SU-DHL-6 (cell line): ENCODE data around the gene BBLN.

Experiments used
- H2AFZ ChIP-seq: fragments of 200-600 bp; sonication (generic); 2 replicates; pipeline ENCODE4 v1.6.1; 2014; ENCODE audit warnings: low read depth, mild to moderate bottlenecking, moderate library complexity, mixed read lengths, antibody characterized with exemption, low read length; ENCODE audit not compliant: severe bottlenecking
- H3F3A ChIP-seq: fragments of 200-600 bp; shearing (Covaris generic); 2 replicates; pipeline ENCODE4 v1.6.0; 2016; ENCODE audit warnings: antibody characterized with exemption, mild to moderate bottlenecking; ENCODE audit not compliant: insufficient read depth
- H3K27ac ChIP-seq: fragments of 200-600 bp; sonication (generic); 2 replicates; pipeline ENCODE4 v1.5.1; 2016; ENCODE audit warnings: low read depth, mild to moderate bottlenecking, low read length, moderate library complexity, mixed read lengths
- H3K27me3 ChIP-seq: fragments of 200-600 bp; sonication (generic), shearing (Covaris generic); 2 replicates; pipeline ENCODE4 v1.6.0; 2014; ENCODE audit warnings: mild to moderate bottlenecking, low read length
- H3K36me3 ChIP-seq: fragments of 200-600 bp; sonication (generic); 2 replicates; pipeline ENCODE4 v1.6.1; 2014; ENCODE audit warnings: mild to moderate bottlenecking, low read length, mixed read lengths
- H3K4me2 ChIP-seq: fragments of 300-600, 200-600 bp; shearing (Covaris generic), sonication (generic); 2 replicates; pipeline ENCODE4 v1.6.0; 2014; ENCODE audit warnings: low read length, low read depth, mild to moderate bottlenecking; ENCODE audit not compliant: poor library complexity, severe bottlenecking
- H3K4me3 ChIP-seq: fragments of 200-600 bp; sonication (generic); 2 replicates; pipeline ENCODE4 v1.5.1; 2014; ENCODE audit warnings: antibody characterized with exemption, low read length, mild to moderate bottlenecking, mixed read lengths; ENCODE audit not compliant: insufficient read depth, poor library complexity, severe bottlenecking
- H3K79me2 ChIP-seq: fragments of 200-600 bp; sonication (generic); 2 replicates; pipeline ENCODE4 v1.6.1; 2014; ENCODE audit warnings: mild to moderate bottlenecking, low read length, moderate library complexity; ENCODE audit not compliant: insufficient read depth
- H3K9ac ChIP-seq: fragments of 200-600 bp; sonication (generic); 2 replicates; pipeline ENCODE4 v1.7.0; 2014; ENCODE audit warnings: mild to moderate bottlenecking, low read length
- H3K9me2 ChIP-seq: fragments of 200-600 bp; sonication (generic); replicated peaks from 2 replicates; pipeline ENCODE4 v1.6.1; 2014; ENCODE audit warnings: low read length; ENCODE audit not compliant: insufficient read depth
- H3K9me3 ChIP-seq: fragments of 200-600 bp; sonication (generic); 2 replicates; pipeline ENCODE4 v1.6.1; 2014; ENCODE audit warnings: low read length, mixed read lengths; ENCODE audit not compliant: insufficient read depth
- H4K20me1 ChIP-seq: fragments of 200-600 bp; sonication (generic); 2 replicates; pipeline ENCODE4 v1.6.1; 2014; ENCODE audit warnings: low read depth, mild to moderate bottlenecking, antibody characterized with exemption, low read length, moderate library complexity, mixed read lengths
- CTCF ChIP-seq: fragments of 200-600 bp; sonication (generic); IDR thresholded peaks from one replicate; pipeline ENCODE4 v1.5.1; 2017; ENCODE audit warnings: antibody characterized with exemption, mild to moderate bottlenecking, low read length, moderate library complexity; ENCODE audit not compliant: insufficient read depth, poor library complexity, severe bottlenecking
- EZH2phosphoT487 ChIP-seq: fragments of 200-600 bp; sonication (generic), shearing (Covaris generic); conservative IDR thresholded peaks from 2 replicates; pipeline ENCODE4 v1.6.1; 2018; ENCODE audit warnings: mild to moderate bottlenecking, antibody characterized with exemption, low read length, moderate library complexity, mixed read lengths

BBLN gene

GRCh38 chr9:128192601-128193371, 32.7 kb downstream of the BBLN start:
- Histone ChIP-seq H3K36me3 (no peaks in the 10 kb centered on the region), H3K9me3 (no peaks in the 10 kb centered on the region), H3K4me2 (no peak overlapping the region), H3K4me3 (no peak overlapping the region), H3K27ac (no peak overlapping the region), H3F3A (no peaks in the 10 kb centered on the region), H2AFZ (no peak overlapping the region), H4K20me1 (no peaks in the 10 kb centered on the region), H3K9ac (no peak overlapping the region), H3K79me2 (no peaks in the 10 kb centered on the region), H3K9me2 (no peaks in the 10 kb centered on the region), H3K27me3 (no peaks in the 10 kb centered on the region)
- TF ChIP-seq EZH2phosphoT487 (no peak), CTCF (no peak)

GRCh38 chr9:128193469-128194096, 33.5 kb downstream of the BBLN start:
- Histone ChIP-seq H4K20me1 (no peaks in the 10 kb centered on the region), H3K27me3 (no peaks in the 10 kb centered on the region), H3K27ac (no peak overlapping the region), H3K4me2 (no peak overlapping the region), H3F3A (no peaks in the 10 kb centered on the region), H3K9me2 (no peaks in the 10 kb centered on the region), H3K36me3 (no peaks in the 10 kb centered on the region), H3K9me3 (no peaks in the 10 kb centered on the region), H2AFZ (no peak overlapping the region), H3K79me2 (no peaks in the 10 kb centered on the region), H3K9ac (no peak overlapping the region), H3K4me3 (no peak overlapping the region)
- TF ChIP-seq CTCF: no peak
- no peak for TF ChIP-seq EZH2phosphoT487

- TF ChIP-seq CTCF (no peak), EZH2phosphoT487 (no peak)
- H3K4me3 ChIP-seq: no peak overlapping the region
- no peak overlapping the region for H3K4me2 ChIP-seq
- H3K9ac ChIP-seq: no peak overlapping the region
- H3K79me2 ChIP-seq: no peaks in the 10 kb centered on the region
- no peak overlapping the region for H3K27ac ChIP-seq
- no peaks in the 10 kb centered on the region for H3K36me3 ChIP-seq
- H3K27me3 ChIP-seq: no peaks in the 10 kb centered on the region
- no peaks in the 10 kb centered on the region for H3K9me3 ChIP-seq
- no peaks in the 10 kb centered on the region for H4K20me1 ChIP-seq
- no peak overlapping the region for H2AFZ ChIP-seq
- no peaks in the 10 kb centered on the region for H3F3A ChIP-seq
- H3K9me2 ChIP-seq: no peaks in the 10 kb centered on the region
These were observed 41.6 kb downstream of the BBLN start for GRCh38 chr9:128201441-128202369.
